Hematopoietic multipotent progenitor cell treated with erythropoietin and hydrocortisone succinate and interleukin-3 and kit ligand, for 15 days (in vitro differentiated cells): ENCODE data around the gene ARHGEF4.

Experiments
- DNase-seq: peaks from one replicate; pipeline ENCODE4 v3.0.0-alpha.2; 2015; ENCODE audit warnings: low spot score

ARHGEF4 gene

GRCh38 chr2:131039101-131039440, 202.4 kb downstream of the ARHGEF4 start:
- no peak for DNase-seq

GRCh38 chr2:131039535-131039907, 202.8 kb downstream of the ARHGEF4 start:
- no peak for DNase-seq

GRCh38 chr2:131039908-131040660, 203.4 kb downstream of the ARHGEF4 start:
- DNase-seq = no peak

GRCh38 chr2:131040661-131041401, 204.1 kb downstream of the ARHGEF4 start:
- no peak for DNase-seq

GRCh38 chr2:131041402-131042147, 204.9 kb downstream of the ARHGEF4 start:
- DNase-seq = no peak

GRCh38 chr2:131042148-131042775, 205.5 kb downstream of the ARHGEF4 start:
- no peak for DNase-seq

- no peak for DNase-seq
Observed at GRCh38 chr2:131043199-131044074, 206.7 kb downstream of the ARHGEF4 start.

GRCh38 chr2:131044075-131044756, 207.5 kb downstream of the ARHGEF4 start:
- no peak for DNase-seq

- DNase-seq = no peak
Observed at GRCh38 chr2:131044757-131045150, 208.0 kb downstream of the ARHGEF4 start.

GRCh38 chr2:131045286-131046027, 208.7 kb downstream of the ARHGEF4 start:
- DNase-seq = no peak

GRCh38 chr2:131046028-131046917, 209.6 kb downstream of the ARHGEF4 start:
- DNase-seq = no peak

- DNase-seq = no peak
Observed at GRCh38 chr2:131046918-131047652, 210.4 kb downstream of the ARHGEF4 start.

GRCh38 chr2:131047920-131048560, 211.3 kb downstream of the ARHGEF4 start:
- no peak for DNase-seq

GRCh38 chr2:131048641-131049040, 211.9 kb downstream of the ARHGEF4 start:
- no peak for DNase-seq

- no peak for DNase-seq
Observed at GRCh38 chr2:131049150-131049718, 212.5 kb downstream of the ARHGEF4 start.

- no peak for DNase-seq
Observed at GRCh38 chr2:131050896-131051295, 214.2 kb downstream of the ARHGEF4 start.

GRCh38 chr2:131052741-131053263, 216.1 kb downstream of the ARHGEF4 start:
- no peak for DNase-seq
